H1 (cell line): ENCODE results near the gene GPR65. TPM values are rescaled to one million over a fixed set of nuclear protein-coding genes. Genes with fewer than 3 reads are reported as not detected.

Experiments used
- CTCF ChIA-PET: fragments of 300-600 bp; sonication (Branson Sonifier 250); formaldehyde crosslinking; loops from one replicate; lab custom pipeline; 2021; ENCODE audit not compliant: partially characterized antibody; lab: Charles Lee
- POLR2A ChIA-PET: fragments of 300-600 bp; sonication (Branson Sonifier 250); formaldehyde crosslinking; loops from one replicate; lab custom pipeline; 2021; ENCODE audit warnings: inconsistent platforms; ENCODE audit not compliant: partially characterized antibody; lab: Charles Lee
- DNase-seq, 2 experiments: peaks; one replicate each; pipeline versions ENCODE4 v3.0.0 to v3.0.0-alpha.2; 2010 to 2022; ENCODE audit warnings: low spot score in 2 of 2, low read depth in 1 of 2, mixed read lengths in 1 of 2
- FAIRE-seq: peaks from 2 replicates; lab custom pipeline; 2011; peaks lifted over from hg19 to GRCh38; lab: Jason Lieb, UNC
- H2AFZ ChIP-seq: 2 replicates; pipeline ENCODE4 v1.8.1; 2012; ENCODE audit warnings: low read length, inconsistent platforms
- H2AK5ac ChIP-seq: 2 replicates; pipeline ENCODE4 v1.6.1; 2013; ENCODE audit warnings: low read depth, low read length
- H2BK120ac ChIP-seq: replicated peaks from 2 replicates; pipeline ENCODE3; 2013; ENCODE audit warnings: low read depth, low read length, inconsistent platforms
- H2BK12ac ChIP-seq: 2 replicates; pipeline ENCODE4 v1.6.1; 2013; ENCODE audit warnings: low read depth, low read length
- H2BK15ac ChIP-seq: 2 replicates; pipeline ENCODE4 v1.6.1; 2013; ENCODE audit warnings: low read length
- H2BK20ac ChIP-seq: 2 replicates; pipeline ENCODE4 v1.6.1; 2013; ENCODE audit warnings: low read length
- H2BK5ac ChIP-seq: 2 replicates; pipeline ENCODE4 v1.6.1; 2013; ENCODE audit warnings: low read depth, low read length
- H3K14ac ChIP-seq: 2 replicates; pipeline ENCODE4 v1.6.1; 2013; ENCODE audit warnings: inconsistent platforms; ENCODE audit not compliant: insufficient read length
- H3K18ac ChIP-seq: 2 replicates; pipeline ENCODE4 v1.6.1; 2013; ENCODE audit warnings: low read length; ENCODE audit errors: extremely low read depth
- H3K23ac ChIP-seq: 2 replicates; pipeline ENCODE4 v1.6.1; 2013; ENCODE audit warnings: inconsistent platforms; ENCODE audit not compliant: insufficient read length
- H3K23me2 ChIP-seq: 2 replicates; pipeline ENCODE4 v1.6.1; 2013; ENCODE audit warnings: low read depth, low read length
- H3K27ac ChIP-seq: 2 replicates; pipeline ENCODE4 v1.6.1; 2011; ENCODE audit warnings: low read depth, low read length, inconsistent platforms
- H3K27me3 ChIP-seq, 4 experiments: replicated peaks in 1 of 4; 1 replicate in 1 of 4; 2 replicates in 3 of 4; pipeline versions ENCODE4 v1.6.1 to v1.8.1; 2011 to 2013; ENCODE audit warnings: low read length in 3 of 4, mild to moderate bottlenecking in 3 of 4, inconsistent platforms in 2 of 4, mixed read lengths in 2 of 4, moderate library complexity in 1 of 4; ENCODE audit not compliant: control insufficient read depth in 3 of 4, insufficient read depth in 3 of 4; ENCODE audit errors: extremely low read depth in 1 of 4
- H3K36me3 ChIP-seq, 4 experiments: 2 replicates each; pipeline versions ENCODE4 v1.6.1 to v1.8.1; 2011 to 2013; ENCODE audit warnings: mild to moderate bottlenecking in 4 of 4, low read length in 3 of 4, moderate library complexity in 2 of 4, control low read depth in 1 of 4, inconsistent platforms in 1 of 4; ENCODE audit not compliant: insufficient read depth in 4 of 4, control insufficient read depth in 2 of 4
- H3K4ac ChIP-seq: replicated peaks from 2 replicates; pipeline ENCODE3; 2013; ENCODE audit warnings: low read length, low read depth, mixed read lengths, inconsistent platforms; ENCODE audit not compliant: insufficient read length
- H3K4me1 ChIP-seq, 4 experiments: replicated peaks in 1 of 4; 1 replicate in 1 of 4; 2 replicates in 3 of 4; pipeline versions ENCODE4 v1.6.1 to v1.8.1; 2011 to 2013; ENCODE audit warnings: low read length in 3 of 4, inconsistent platforms in 2 of 4, mixed read lengths in 1 of 4; ENCODE audit not compliant: insufficient read depth in 4 of 4, control insufficient read depth in 3 of 4
- H3K4me2 ChIP-seq, 2 experiments: 2 replicates each; pipeline versions ENCODE4 v1.6.1 to v1.8.1; 2011 to 2013; ENCODE audit warnings: low read depth in 2 of 2, low read length in 2 of 2, control low read depth in 1 of 2, inconsistent platforms in 1 of 2, mild to moderate bottlenecking in 1 of 2; ENCODE audit not compliant: insufficient read depth in 1 of 2
- H3K4me3 ChIP-seq, 4 experiments: fragments of 200-600, 300-600 bp in 1 of 4; sonication (generic), shearing (Covaris generic), sonication (Bioruptor Twin) in 1 of 4; 2 replicates each; pipeline versions ENCODE4 v1.5.1 to v1.8.1; 2011 to 2016; ENCODE audit warnings: low read length in 4 of 4, low read depth in 3 of 4, control low read depth in 2 of 4, inconsistent platforms in 2 of 4, mild to moderate bottlenecking in 2 of 4, mixed read lengths in 1 of 4, moderate library complexity in 1 of 4; ENCODE audit not compliant: insufficient read depth in 2 of 4; ENCODE audit errors: extremely low read depth in 1 of 4
- H3K56ac ChIP-seq: replicated peaks from 2 replicates; pipeline ENCODE3; 2013; ENCODE audit warnings: low read depth, mild to moderate bottlenecking, mixed read lengths, low read length, inconsistent platforms; ENCODE audit not compliant: insufficient read length
- H3K79me1 ChIP-seq: 2 replicates; pipeline ENCODE4 v1.6.1; 2013; ENCODE audit warnings: low read depth, low read length, control low read depth
- H3K79me2 ChIP-seq, 2 experiments: 2 replicates each; pipeline versions ENCODE4 v1.6.1 to v1.8.1; 2012 to 2013; ENCODE audit warnings: low read length in 2 of 2, mild to moderate bottlenecking in 2 of 2, inconsistent platforms in 1 of 2; ENCODE audit not compliant: insufficient read depth in 2 of 2, control insufficient read depth in 1 of 2
- H3K9ac ChIP-seq, 4 experiments: replicated peaks in 1 of 4; 1 replicate in 1 of 4; 2 replicates in 3 of 4; pipeline versions ENCODE4 v1.6.1 to v1.8.1; 2011 to 2013; ENCODE audit warnings: low read depth in 3 of 4, low read length in 3 of 4, control low read depth in 2 of 4, mild to moderate bottlenecking in 2 of 4, moderate library complexity in 2 of 4, inconsistent platforms in 1 of 4; ENCODE audit errors: extremely low read depth in 1 of 4
- H3K9me3 ChIP-seq, 2 experiments: 2 replicates each; pipeline versions ENCODE4 v1.6.1 to v1.8.1; 2012 to 2013; ENCODE audit warnings: mild to moderate bottlenecking in 2 of 2, moderate library complexity in 2 of 2, control low read depth in 1 of 2, inconsistent platforms in 1 of 2, low read depth in 1 of 2, low read length in 1 of 2, mixed read lengths in 1 of 2; ENCODE audit not compliant: insufficient read depth in 2 of 2
- H4K20me1 ChIP-seq, 2 experiments: replicated peaks in 1 of 2; 2 replicates each; pipeline versions ENCODE3 to v1.8.1; 2011 to 2013; ENCODE audit warnings: inconsistent platforms in 2 of 2, low read length in 2 of 2, mild to moderate bottlenecking in 1 of 2; ENCODE audit not compliant: insufficient read depth in 2 of 2, control insufficient read depth in 1 of 2
- H4K5ac ChIP-seq: 2 replicates; pipeline ENCODE4 v1.6.1; 2013; ENCODE audit warnings: low read length, low read depth, mixed read lengths, inconsistent platforms; ENCODE audit not compliant: insufficient read length
- H4K8ac ChIP-seq: 2 replicates; pipeline ENCODE4 v1.8.0; 2013; ENCODE audit warnings: mild to moderate bottlenecking, moderate library complexity, low read length, inconsistent platforms; ENCODE audit not compliant: insufficient read depth; ENCODE audit errors: extremely low read depth
- H4K91ac ChIP-seq: replicated peaks from 2 replicates; pipeline ENCODE3; 2013; ENCODE audit warnings: low read length, mixed read lengths, inconsistent platforms; ENCODE audit not compliant: insufficient read length
- BRCA1 ChIP-seq: IDR thresholded peaks from 2 replicates; pipeline ENCODE4 v1.6.1; 2012; ENCODE audit warnings: low read depth, low read length, improper control_type of control experiment
- CBX8 ChIP-seq: fragments of 300-800, 300-1000 bp; sonication (generic); IDR thresholded peaks from 2 replicates; pipeline ENCODE4 v1.7.1; 2016; ENCODE audit warnings: low read depth, low read length, borderline replicate concordance
- GTF2F1 ChIP-seq: IDR thresholded peaks from 2 replicates; pipeline ENCODE4 v1.6.1; 2012; ENCODE audit warnings: low read depth, low read length, improper control_type of control experiment, borderline replicate concordance
- KDM5A ChIP-seq: fragments of 200-600 bp; IDR thresholded peaks from 2 replicates; pipeline ENCODE4 v1.7.1; 2012; ENCODE audit warnings: mild to moderate bottlenecking, low read length, inconsistent platforms, mixed read lengths
- RNF2 ChIP-seq: fragments of 200-900, 300-1000 bp; sonication (generic); IDR thresholded peaks from 2 replicates; pipeline ENCODE4 v1.7.1; 2016; ENCODE audit warnings: borderline replicate concordance, low read depth, mild to moderate bottlenecking, antibody characterized with exemption, low read length; ENCODE audit not compliant: poor library complexity, severe bottlenecking; ENCODE audit errors: missing control alignments
- SIN3A ChIP-seq, 2 experiments: IDR thresholded peaks in 1 of 2; conservative IDR thresholded peaks in 1 of 2; 2 replicates each; pipeline ENCODE4 v1.6.1; 2011 to 2012; ENCODE audit warnings: low read length in 2 of 2, improper control_type of control experiment in 1 of 2, low read depth in 1 of 2, mild to moderate bottlenecking in 1 of 2
- SIRT6 ChIP-seq: IDR thresholded peaks from one replicate; pipeline ENCODE4 v1.7.1; 2012; ENCODE audit warnings: low read length, inconsistent platforms
- SIX5 ChIP-seq: IDR thresholded peaks from 2 replicates; pipeline ENCODE4 v1.6.1; 2011; ENCODE audit warnings: mild to moderate bottlenecking, low read depth, low read length
- SP1 ChIP-seq: IDR thresholded peaks from 2 replicates; pipeline ENCODE4 v1.6.1; 2011; ENCODE audit warnings: low read depth, low read length
- WGBS, 2 experiments: shearing (Covaris generic) in 1 of 2; methylation state at CpG; one replicate each; pipeline versions ENCODE4 v1.1.6 to v1.1.7; 2013 to 2015; ENCODE audit warnings: low lambda C conversion rate in 2 of 2, mixed read lengths in 2 of 2, inconsistent platforms in 1 of 2, low coverage in 1 of 2, missing lambda C conversion rate in 1 of 2; ENCODE audit not compliant: insufficient replicate concordance in 2 of 2, insufficient coverage in 1 of 2, insufficient read length in 1 of 2; ENCODE audit errors: extremely low coverage in 1 of 2, missing lambda C conversion rate in 1 of 2; 5-methylcytosine and 5-hydroxymethylcytosine counted together
- polyA plus RNA-seq, 7 experiments: library from polyadenylated mRNA; depleted of rRNA in 3 of 7; stranded (reverse) in 5 of 7; unstranded in 2 of 7; fragments of >200 nt in 5 of 7; fragments of 200-250 nt in 2 of 7; gene quantifications; 1 replicate in 5 of 7; 2 replicates in 1 of 7; 4 replicates in 1 of 7; pipeline versions ENCODE4 v1.2.1 to v1.2.3, GENCODE V29; 2011 to 2013; ENCODE audit warnings: missing spikeins in 2 of 7, mixed read lengths in 2 of 7
- total RNA-seq: library from RNA; stranded (reverse); fragmentation: NEBNext Ultra II Directional; extraction: Animal tissue kit (Norgen Biotek cat#: 25700); gene quantifications from 2 replicates; pipeline ENCODE4 v1.2.1, GENCODE V29; 2021
- TF ChIP-seq, protein P1 (sequence below): IDR thresholded peaks from 2 replicates; pipeline ENCODE4 v1.6.1; 2012; ENCODE audit warnings: low read length, inconsistent platforms

Gene GPR65
- total and polyA plus RNA-seq, 2 of the 8 experiments (the other 6 are each of a cell fraction or from before 2014, with no cell fraction given): not detected

DNA sequence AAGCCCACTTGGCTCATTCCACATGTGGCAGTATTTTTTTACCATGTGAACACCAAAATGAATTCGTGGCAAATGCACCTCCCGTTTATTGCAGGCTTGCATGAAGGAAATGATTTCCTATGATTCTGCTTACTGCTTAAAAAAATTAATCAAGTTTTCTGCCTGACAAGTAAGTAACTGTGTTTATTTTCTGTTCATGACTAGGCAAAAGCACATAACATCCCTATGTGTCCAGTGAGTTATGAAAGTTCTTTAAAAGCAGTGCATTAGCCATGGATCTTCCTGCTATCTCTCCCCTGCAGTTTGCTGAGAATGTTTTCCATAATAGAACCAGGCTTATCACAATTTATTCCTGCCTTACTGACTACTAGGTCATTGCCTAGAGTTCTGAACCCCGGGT, 20.4 kb downstream of the GPR65 start:
- Histone ChIP-seq H3K9ac (no peak overlapping the region), H3K14ac (no peak overlapping the region), H3K27me3 (no peaks in the 10 kb centered on the region), H4K91ac (no peak overlapping the region), H3K27ac (no peak overlapping the region), H3K79me2 (no peaks in the 10 kb centered on the region), H2AFZ (no peak overlapping the region), H4K5ac (no peak overlapping the region), H3K36me3 (no peaks in the 10 kb centered on the region), H3K79me1 (no peaks in the 10 kb centered on the region), H4K20me1 (no peaks in the 10 kb centered on the region), H3K4me1 (peaks cover 0 to 7% (median 5%) of the 10 kb centered on the region in 4 experiments; a peak in 3 of 7 replicates), H2BK120ac (no peak overlapping the region), H2BK5ac (no peak overlapping the region), H3K4ac (no peak overlapping the region), H3K4me3 (no peak overlapping the region), H2BK12ac (no peak overlapping the region), H3K9me3 (no peaks in the 10 kb centered on the region), H3K4me2 (no peak overlapping the region), H3K56ac (no peak overlapping the region), H2AK5ac (no peak overlapping the region), H3K23me2 (no peaks in the 10 kb centered on the region), H4K8ac (no peak overlapping the region), H3K18ac (no peak overlapping the region), H3K23ac (no peak overlapping the region), H2BK15ac (no peak overlapping the region), H2BK20ac (no peak overlapping the region)
- DNase-seq (no peak), FAIRE-seq (no peak)
- ChIA-PET CTCF (no interaction called here), POLR2A (no interaction called here)
- 80% methylated on average over 3 of the region's 3 CpGs; no CpG with 5 or more reads in 1 of the 2 experiments for WGBS, 2 experiments
- TF ChIP-seq BRCA1: no peak
- TF ChIP-seq CBX8: no peak
- no peak for TF ChIP-seq SP1
- TF ChIP-seq GTF2F1: no peak
- no peak for TF ChIP-seq KDM5A
- no peak for TF ChIP-seq SIX5
- TF ChIP-seq, protein P1, sequence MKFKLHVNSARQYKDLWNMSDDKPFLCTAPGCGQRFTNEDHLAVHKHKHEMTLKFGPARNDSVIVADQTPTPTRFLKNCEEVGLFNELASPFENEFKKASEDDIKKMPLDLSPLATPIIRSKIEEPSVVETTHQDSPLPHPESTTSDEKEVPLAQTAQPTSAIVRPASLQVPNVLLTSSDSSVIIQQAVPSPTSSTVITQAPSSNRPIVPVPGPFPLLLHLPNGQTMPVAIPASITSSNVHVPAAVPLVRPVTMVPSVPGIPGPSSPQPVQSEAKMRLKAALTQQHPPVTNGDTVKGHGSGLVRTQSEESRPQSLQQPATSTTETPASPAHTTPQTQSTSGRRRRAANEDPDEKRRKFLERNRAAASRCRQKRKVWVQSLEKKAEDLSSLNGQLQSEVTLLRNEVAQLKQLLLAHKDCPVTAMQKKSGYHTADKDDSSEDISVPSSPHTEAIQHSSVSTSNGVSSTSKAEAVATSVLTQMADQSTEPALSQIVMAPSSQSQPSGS: no peak
- TF ChIP-seq RNF2: no peak
- no peak for TF ChIP-seq SIN3A (conservative IDR thresholded peaks at IDR 0.05 in 1 of 2, IDR thresholded peaks at IDR 0.05 in 1 of 2; ENCODE audit: low read depth in 1 of 2, low read length in 2 of 2)
- TF ChIP-seq SIRT6: no peak
